ENCODE data around the gene GCKR.
"Not testable (repeated sequence)": the region's sequence is repeated elsewhere in the genome, so short reads cannot be mapped to it uniquely, and the experiment has no call there.

The GCKR gene

DNA sequence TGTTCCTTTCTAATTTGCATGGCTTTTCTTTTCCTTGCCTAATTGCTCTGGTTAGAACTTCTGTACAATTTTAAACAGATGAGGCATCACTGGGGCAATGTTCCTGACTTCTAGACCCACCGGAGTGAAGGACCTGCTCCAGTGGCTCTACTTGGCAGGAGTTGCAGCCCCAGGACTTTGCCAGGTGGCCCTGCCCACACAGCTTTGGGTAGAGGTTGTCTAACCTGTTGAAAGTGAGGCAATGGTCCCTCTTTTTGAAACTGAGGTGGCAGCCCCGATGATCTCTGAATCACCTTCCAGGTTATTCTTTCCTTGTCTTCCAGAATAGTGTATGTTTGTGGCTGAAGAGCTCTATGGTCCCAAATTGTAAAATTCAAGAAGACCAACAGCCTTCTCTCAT, 56.3 kb downstream of the GCKR start:
- H3K4me3 ChIP-seq: no peak overlapping the region
- no peak overlapping the region for H3K4me2 ChIP-seq
- H4K20me1 ChIP-seq: no peaks in the 10 kb centered on the region
- H3K27ac ChIP-seq: no peak overlapping the region
- H3K9me3 ChIP-seq (replicated peaks in 1 of 11): peaks cover 0 to 5% (median 0%) of the 10 kb centered on the region in 11 experiments; a peak in 1 of 22 replicates
- no peaks in the 10 kb centered on the region for H3K4me1 ChIP-seq
- no peak for TF ChIP-seq Cebpa-rat (IDR thresholded peaks at IDR 0.05)
- no peaks in the 10 kb centered on the region for H3K27me3 ChIP-seq
- H3K36me3 ChIP-seq: no peaks in the 10 kb centered on the region
- H3K9ac ChIP-seq: no peak overlapping the region

DNA sequence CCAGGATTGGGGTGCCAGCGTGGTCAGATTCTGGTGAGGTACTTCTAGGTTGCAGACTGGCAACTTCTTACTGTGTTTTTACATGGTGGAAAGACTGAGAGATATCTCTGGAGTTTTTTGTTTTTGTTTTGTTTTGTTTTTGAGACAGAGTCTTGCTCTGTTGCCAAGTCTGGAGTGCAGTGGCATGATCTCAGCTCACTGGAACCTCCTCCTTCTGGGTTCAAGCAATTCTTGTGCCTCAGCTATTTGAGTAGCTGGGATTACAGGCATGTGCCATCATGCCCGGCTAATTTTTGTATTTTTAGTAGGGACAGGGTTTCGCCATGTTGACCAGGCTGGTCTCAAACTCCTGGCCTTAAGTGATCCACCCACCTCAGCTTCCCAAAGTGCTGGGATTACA, 57.8 kb downstream of the GCKR start:
- H3K4me2 ChIP-seq; H3K9me3 ChIP-seq (replicated peaks in 1 of 11); H3K4me1 ChIP-seq; H3K4me3 ChIP-seq; H3K27ac ChIP-seq; H3K36me3 ChIP-seq; H3K27me3 ChIP-seq; H4K20me1 ChIP-seq; H3K9ac ChIP-seq: not testable (repeated sequence)

DNA sequence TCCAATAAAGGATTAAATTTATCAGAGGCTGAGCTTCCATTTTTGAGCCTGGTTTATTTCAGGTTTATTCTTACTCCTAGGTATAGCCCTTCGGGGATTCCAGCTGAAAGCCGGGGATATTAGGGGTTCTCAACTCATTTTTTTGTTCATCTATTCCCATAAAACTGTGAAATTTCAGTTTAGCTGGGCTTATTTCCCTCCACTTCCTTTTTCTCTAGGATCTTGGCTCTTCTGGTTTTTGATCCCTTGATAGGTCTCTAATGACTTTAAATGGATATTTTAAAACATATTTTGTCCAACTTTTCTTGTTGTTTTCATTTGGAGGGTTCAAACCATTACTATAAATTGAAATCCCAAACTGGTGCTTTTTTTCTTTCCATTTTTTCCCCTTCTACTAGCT, 62.6 kb downstream of the GCKR start:
- no peak overlapping the region for H3K27ac ChIP-seq
- H3K4me1 ChIP-seq: no peaks in the 10 kb centered on the region
- no peaks in the 10 kb centered on the region for H3K27me3 ChIP-seq
- peaks cover 0 to 5% (median 0%) of the 10 kb centered on the region in 11 experiments; a peak in 1 of 22 replicates for H3K9me3 ChIP-seq (replicated peaks in 1 of 11)
- no peaks in the 10 kb centered on the region for H3K36me3 ChIP-seq
- H3K9ac ChIP-seq: no peak overlapping the region
- no peak overlapping the region for H3K4me3 ChIP-seq
- H3K4me2 ChIP-seq: no peak overlapping the region
- no peaks in the 10 kb centered on the region for H4K20me1 ChIP-seq
- TF ChIP-seq Cebpa-rat (IDR thresholded peaks at IDR 0.05): no peak

GRCh38 chr2:27561060-27561459, 64.4 kb downstream of the GCKR start:
- Histone ChIP-seq H4K20me1 (no peaks in the 10 kb centered on the region), H3K36me3 (no peaks in the 10 kb centered on the region), H3K27me3 (no peaks in the 10 kb centered on the region), H3K4me3 (no peak overlapping the region), H3K27ac (no peak overlapping the region), H3K4me1 (no peaks in the 10 kb centered on the region), H3K4me2 (no peak overlapping the region), H3K9ac (no peak overlapping the region), H3K9me3 (replicated peaks in 1 of 11) (peaks cover 0 to 3% (median 0%) of the 10 kb centered on the region in 11 experiments; a peak in 1 of 22 replicates)
- TF ChIP-seq Cebpa-rat (IDR thresholded peaks at IDR 0.05): no peak

GRCh38 chr2:27566628-27567027, 70.0 kb downstream of the GCKR start:
- Histone ChIP-seq H3K9ac (no peak overlapping the region), H3K9me3 (replicated peaks in 1 of 11) (peaks cover 0 to 16% (median 10%) of the 10 kb centered on the region in 11 experiments; a peak in 11 of 22 replicates), H3K27ac (no peak overlapping the region), H3K4me3 (no peak overlapping the region), H3K36me3 (no peaks in the 10 kb centered on the region), H3K27me3 (no peaks in the 10 kb centered on the region), H3K4me2 (no peak overlapping the region), H3K4me1 (no peaks in the 10 kb centered on the region), H4K20me1 (no peaks in the 10 kb centered on the region)
- no peak for TF ChIP-seq Cebpa-rat (IDR thresholded peaks at IDR 0.05)

DNA sequence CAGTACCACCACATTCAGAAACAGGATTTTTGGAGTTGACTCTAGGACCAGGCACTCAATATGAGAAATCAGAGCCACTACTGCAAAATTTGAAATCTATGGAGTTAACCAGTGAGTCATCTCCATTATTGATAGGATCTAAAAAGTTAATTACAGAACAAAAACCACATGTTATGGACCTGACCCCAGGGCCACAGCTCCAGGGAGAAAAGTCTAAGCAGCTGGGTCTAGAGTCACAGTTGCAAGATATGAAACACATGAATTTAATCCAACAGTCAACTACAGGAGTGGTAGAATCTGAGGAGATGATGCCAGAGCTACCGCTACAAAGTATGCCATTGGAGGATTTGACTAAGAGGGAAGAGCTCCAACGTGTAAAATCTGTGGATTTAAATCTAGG, 72.8 kb downstream of the GCKR start:
- Histone ChIP-seq H3K36me3 (no peaks in the 10 kb centered on the region), H3K4me2 (no peak overlapping the region)

GRCh38 chr2:27571197-27571596, 74.6 kb downstream of the GCKR start:
- H3K9ac ChIP-seq: no peak overlapping the region
- no peak overlapping the region for H3K4me2 ChIP-seq
- peaks cover 0 to 5% (median 0%) of the 10 kb centered on the region in 11 experiments; a peak in 1 of 22 replicates for H3K36me3 ChIP-seq
- no peak for TF ChIP-seq Cebpa-rat (IDR thresholded peaks at IDR 0.05)
- H3K4me1 ChIP-seq: no peaks in the 10 kb centered on the region
- H3K27me3 ChIP-seq: no peaks in the 10 kb centered on the region
- H3K9me3 ChIP-seq (replicated peaks in 1 of 11): peaks cover 15 to 58% (median 40%) of the 10 kb centered on the region in 11 experiments; a peak in 21 of 22 replicates
- no peaks in the 10 kb centered on the region for H4K20me1 ChIP-seq
- no peak overlapping the region for H3K27ac ChIP-seq
- H3K4me3 ChIP-seq: no peak overlapping the region

More for the DNA sequence above, 72.8 kb downstream of the GCKR start:
- H3K9me3 ChIP-seq (replicated peaks in 1 of 11): peaks cover 5 to 40% (median 22%) of the 10 kb centered on the region in 11 experiments; a peak in 18 of 22 replicates
- H3K9ac ChIP-seq: no peak overlapping the region
- no peak for TF ChIP-seq Cebpa-rat (IDR thresholded peaks at IDR 0.05)
- H3K27me3 ChIP-seq: no peaks in the 10 kb centered on the region
- no peaks in the 10 kb centered on the region for H3K4me1 ChIP-seq
- no peak overlapping the region for H3K27ac ChIP-seq
- no peaks in the 10 kb centered on the region for H4K20me1 ChIP-seq
- no peak overlapping the region for H3K4me3 ChIP-seq

DNA sequence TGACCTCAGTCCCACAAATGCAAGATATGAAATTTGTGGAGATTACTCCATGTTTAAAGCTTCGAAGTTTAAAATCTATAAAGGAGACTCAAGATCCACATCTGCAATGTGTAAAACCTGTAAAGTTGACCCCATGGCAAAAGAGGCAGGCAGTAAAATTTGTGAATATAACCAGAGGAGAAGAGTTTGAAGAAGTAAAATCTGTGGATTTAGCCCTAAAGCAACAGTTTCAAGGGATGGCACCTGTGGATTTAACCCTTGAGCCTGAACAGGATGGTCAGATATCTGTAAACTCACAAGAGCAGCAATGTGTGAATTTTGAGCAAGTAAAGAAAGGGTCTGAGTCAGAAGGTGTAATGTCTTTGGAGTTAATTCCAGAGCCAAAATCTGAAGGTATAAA, 75.0 kb downstream of the GCKR start:
- no peak for TF ChIP-seq Cebpa-rat (IDR thresholded peaks at IDR 0.05)
- Histone ChIP-seq H3K36me3 (peaks cover 0 to 7% (median 0%) of the 10 kb centered on the region in 11 experiments; a peak in 1 of 22 replicates), H3K4me2 (no peak overlapping the region), H3K9me3 (replicated peaks in 1 of 11) (peaks cover 20 to 62% (median 45%) of the 10 kb centered on the region in 11 experiments; a peak in 21 of 22 replicates), H3K4me1 (no peaks in the 10 kb centered on the region), H3K27ac (no peak overlapping the region), H3K4me3 (no peak overlapping the region), H3K27me3 (no peaks in the 10 kb centered on the region), H3K9ac (no peak overlapping the region), H4K20me1 (no peaks in the 10 kb centered on the region)

DNA sequence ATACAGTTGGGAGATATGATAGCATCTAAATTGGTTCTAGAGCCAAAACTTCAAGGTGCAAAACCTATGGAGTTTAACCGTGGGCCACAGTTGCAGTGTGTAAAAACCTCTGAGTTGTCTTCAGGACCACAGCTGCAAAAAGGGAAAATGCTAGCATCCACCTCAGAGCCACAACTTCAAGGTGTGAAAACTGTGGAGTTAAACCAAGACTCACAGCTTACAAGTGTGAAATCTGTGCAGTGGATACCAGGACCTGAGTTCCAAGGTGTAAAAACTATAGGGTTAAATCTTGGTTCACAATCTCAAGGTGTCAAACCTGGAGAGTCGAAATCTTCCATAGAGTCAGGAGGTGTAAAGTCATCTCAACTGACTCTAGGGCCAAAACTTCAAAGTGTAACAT, 75.8 kb downstream of the GCKR start:
- H3K36me3 ChIP-seq: peaks cover 0 to 14% (median 0%) of the 10 kb centered on the region in 11 experiments; a peak in 3 of 22 replicates
- no peak overlapping the region for H3K9ac ChIP-seq
- H3K9me3 ChIP-seq (replicated peaks in 1 of 11): peaks cover 27 to 67% (median 51%) of the 10 kb centered on the region in 11 experiments
- no peak overlapping the region for H3K4me3 ChIP-seq
- no peak overlapping the region for H3K4me2 ChIP-seq
- TF ChIP-seq Cebpa-rat (IDR thresholded peaks at IDR 0.05): no peak
- no peaks in the 10 kb centered on the region for H4K20me1 ChIP-seq
- H3K4me1 ChIP-seq: no peaks in the 10 kb centered on the region
- H3K27ac ChIP-seq: no peak overlapping the region
- no peaks in the 10 kb centered on the region for H3K27me3 ChIP-seq

DNA sequence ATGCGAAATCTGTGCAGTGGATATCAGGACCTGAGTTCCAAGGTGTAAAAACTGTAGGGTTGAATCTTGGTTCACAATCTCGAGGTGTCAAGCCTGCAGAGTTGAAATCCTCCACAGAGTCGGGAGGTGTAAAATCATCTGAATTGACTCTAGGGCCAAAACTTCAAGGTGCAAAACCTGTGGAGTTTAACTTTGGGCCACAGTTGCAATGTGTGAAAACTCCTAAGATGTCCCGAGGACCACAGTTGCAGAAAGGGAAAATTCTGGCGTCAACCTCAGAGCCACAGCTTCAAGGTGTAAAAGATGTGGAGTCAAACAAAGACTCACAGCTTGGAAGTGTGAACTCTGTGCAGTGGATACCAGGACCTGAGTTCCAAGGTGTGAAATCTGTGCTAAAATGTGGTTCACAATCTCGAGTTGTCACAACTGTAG, 76.4 kb downstream of the GCKR start:
- no peaks in the 10 kb centered on the region for H3K27me3 ChIP-seq
- H3K9ac ChIP-seq: no peak overlapping the region
- H3K36me3 ChIP-seq: peaks cover 0 to 20% (median 0%) of the 10 kb centered on the region in 11 experiments; a peak in 3 of 22 replicates
- H3K4me3 ChIP-seq: no peak overlapping the region
- no peaks in the 10 kb centered on the region for H4K20me1 ChIP-seq
- no peak overlapping the region for H3K4me2 ChIP-seq
- no peak overlapping the region for H3K27ac ChIP-seq
- H3K9me3 ChIP-seq (replicated peaks in 1 of 11): peaks cover 33 to 68% (median 51%) of the 10 kb centered on the region in 11 experiments
- H3K4me1 ChIP-seq: no peaks in the 10 kb centered on the region
- no peak for TF ChIP-seq Cebpa-rat (IDR thresholded peaks at IDR 0.05)

All from BLaER1 treated with 17β-estradiol and CSF1 and Interleukin-3, amounts not matched to agents 10 nM and 100 nM (cell line).